H1 (cell line): ENCODE measurements around the gene MYO1D. TPM values are rescaled to one million over a fixed set of nuclear protein-coding genes. Genes with fewer than 3 reads are reported as not detected.

Experiments used
- CTCF ChIA-PET: fragments of 300-600 bp; sonication (Branson Sonifier 250); formaldehyde crosslinking; loops from one replicate; lab custom pipeline; 2021; ENCODE audit not compliant: partially characterized antibody; lab: Charles Lee
- POLR2A ChIA-PET: fragments of 300-600 bp; sonication (Branson Sonifier 250); formaldehyde crosslinking; loops from one replicate; lab custom pipeline; 2021; ENCODE audit warnings: inconsistent platforms; ENCODE audit not compliant: partially characterized antibody; lab: Charles Lee
- DNase-seq, 2 experiments: peaks; one replicate each; pipeline versions ENCODE4 v3.0.0 to v3.0.0-alpha.2; 2010 to 2022; ENCODE audit warnings: low spot score in 2 of 2, low read depth in 1 of 2, mixed read lengths in 1 of 2
- FAIRE-seq: peaks from 2 replicates; lab custom pipeline; 2011; peaks lifted over from hg19 to GRCh38; lab: Jason Lieb, UNC
- H2AFZ ChIP-seq: 2 replicates; pipeline ENCODE4 v1.8.1; 2012; ENCODE audit warnings: low read length, inconsistent platforms
- H2AK5ac ChIP-seq: 2 replicates; pipeline ENCODE4 v1.6.1; 2013; ENCODE audit warnings: low read depth, low read length
- H2BK120ac ChIP-seq: replicated peaks from 2 replicates; pipeline ENCODE3; 2013; ENCODE audit warnings: low read depth, low read length, inconsistent platforms
- H2BK12ac ChIP-seq: 2 replicates; pipeline ENCODE4 v1.6.1; 2013; ENCODE audit warnings: low read depth, low read length
- H2BK15ac ChIP-seq: 2 replicates; pipeline ENCODE4 v1.6.1; 2013; ENCODE audit warnings: low read length
- H2BK20ac ChIP-seq: 2 replicates; pipeline ENCODE4 v1.6.1; 2013; ENCODE audit warnings: low read length
- H2BK5ac ChIP-seq: 2 replicates; pipeline ENCODE4 v1.6.1; 2013; ENCODE audit warnings: low read depth, low read length
- H3K14ac ChIP-seq: 2 replicates; pipeline ENCODE4 v1.6.1; 2013; ENCODE audit warnings: inconsistent platforms; ENCODE audit not compliant: insufficient read length
- H3K18ac ChIP-seq: 2 replicates; pipeline ENCODE4 v1.6.1; 2013; ENCODE audit warnings: low read length; ENCODE audit errors: extremely low read depth
- H3K23ac ChIP-seq: 2 replicates; pipeline ENCODE4 v1.6.1; 2013; ENCODE audit warnings: inconsistent platforms; ENCODE audit not compliant: insufficient read length
- H3K23me2 ChIP-seq: 2 replicates; pipeline ENCODE4 v1.6.1; 2013; ENCODE audit warnings: low read depth, low read length
- H3K27ac ChIP-seq: 2 replicates; pipeline ENCODE4 v1.6.1; 2011; ENCODE audit warnings: low read depth, low read length, inconsistent platforms
- H3K27me3 ChIP-seq, 4 experiments: replicated peaks in 1 of 4; 1 replicate in 1 of 4; 2 replicates in 3 of 4; pipeline versions ENCODE4 v1.6.1 to v1.8.1; 2011 to 2013; ENCODE audit warnings: low read length in 3 of 4, mild to moderate bottlenecking in 3 of 4, inconsistent platforms in 2 of 4, mixed read lengths in 2 of 4, moderate library complexity in 1 of 4; ENCODE audit not compliant: control insufficient read depth in 3 of 4, insufficient read depth in 3 of 4; ENCODE audit errors: extremely low read depth in 1 of 4
- H3K36me3 ChIP-seq, 4 experiments: 2 replicates each; pipeline versions ENCODE4 v1.6.1 to v1.8.1; 2011 to 2013; ENCODE audit warnings: mild to moderate bottlenecking in 4 of 4, low read length in 3 of 4, moderate library complexity in 2 of 4, control low read depth in 1 of 4, inconsistent platforms in 1 of 4; ENCODE audit not compliant: insufficient read depth in 4 of 4, control insufficient read depth in 2 of 4
- H3K4ac ChIP-seq: replicated peaks from 2 replicates; pipeline ENCODE3; 2013; ENCODE audit warnings: low read length, low read depth, mixed read lengths, inconsistent platforms; ENCODE audit not compliant: insufficient read length
- H3K4me1 ChIP-seq, 4 experiments: replicated peaks in 1 of 4; 1 replicate in 1 of 4; 2 replicates in 3 of 4; pipeline versions ENCODE4 v1.6.1 to v1.8.1; 2011 to 2013; ENCODE audit warnings: low read length in 3 of 4, inconsistent platforms in 2 of 4, mixed read lengths in 1 of 4; ENCODE audit not compliant: insufficient read depth in 4 of 4, control insufficient read depth in 3 of 4
- H3K4me2 ChIP-seq, 2 experiments: 2 replicates each; pipeline versions ENCODE4 v1.6.1 to v1.8.1; 2011 to 2013; ENCODE audit warnings: low read depth in 2 of 2, low read length in 2 of 2, control low read depth in 1 of 2, inconsistent platforms in 1 of 2, mild to moderate bottlenecking in 1 of 2; ENCODE audit not compliant: insufficient read depth in 1 of 2
- H3K4me3 ChIP-seq, 4 experiments: fragments of 200-600, 300-600 bp in 1 of 4; sonication (generic), shearing (Covaris generic), sonication (Bioruptor Twin) in 1 of 4; 2 replicates each; pipeline versions ENCODE4 v1.5.1 to v1.8.1; 2011 to 2016; ENCODE audit warnings: low read length in 4 of 4, low read depth in 3 of 4, control low read depth in 2 of 4, inconsistent platforms in 2 of 4, mild to moderate bottlenecking in 2 of 4, mixed read lengths in 1 of 4, moderate library complexity in 1 of 4; ENCODE audit not compliant: insufficient read depth in 2 of 4; ENCODE audit errors: extremely low read depth in 1 of 4
- H3K56ac ChIP-seq: replicated peaks from 2 replicates; pipeline ENCODE3; 2013; ENCODE audit warnings: low read depth, mild to moderate bottlenecking, mixed read lengths, low read length, inconsistent platforms; ENCODE audit not compliant: insufficient read length
- H3K79me1 ChIP-seq: 2 replicates; pipeline ENCODE4 v1.6.1; 2013; ENCODE audit warnings: low read depth, low read length, control low read depth
- H3K79me2 ChIP-seq, 2 experiments: 2 replicates each; pipeline versions ENCODE4 v1.6.1 to v1.8.1; 2012 to 2013; ENCODE audit warnings: low read length in 2 of 2, mild to moderate bottlenecking in 2 of 2, inconsistent platforms in 1 of 2; ENCODE audit not compliant: insufficient read depth in 2 of 2, control insufficient read depth in 1 of 2
- H3K9ac ChIP-seq, 4 experiments: replicated peaks in 1 of 4; 1 replicate in 1 of 4; 2 replicates in 3 of 4; pipeline versions ENCODE4 v1.6.1 to v1.8.1; 2011 to 2013; ENCODE audit warnings: low read depth in 3 of 4, low read length in 3 of 4, control low read depth in 2 of 4, mild to moderate bottlenecking in 2 of 4, moderate library complexity in 2 of 4, inconsistent platforms in 1 of 4; ENCODE audit errors: extremely low read depth in 1 of 4
- H3K9me3 ChIP-seq, 2 experiments: 2 replicates each; pipeline versions ENCODE4 v1.6.1 to v1.8.1; 2012 to 2013; ENCODE audit warnings: mild to moderate bottlenecking in 2 of 2, moderate library complexity in 2 of 2, control low read depth in 1 of 2, inconsistent platforms in 1 of 2, low read depth in 1 of 2, low read length in 1 of 2, mixed read lengths in 1 of 2; ENCODE audit not compliant: insufficient read depth in 2 of 2
- H4K20me1 ChIP-seq, 2 experiments: replicated peaks in 1 of 2; 2 replicates each; pipeline versions ENCODE3 to v1.8.1; 2011 to 2013; ENCODE audit warnings: inconsistent platforms in 2 of 2, low read length in 2 of 2, mild to moderate bottlenecking in 1 of 2; ENCODE audit not compliant: insufficient read depth in 2 of 2, control insufficient read depth in 1 of 2
- H4K5ac ChIP-seq: 2 replicates; pipeline ENCODE4 v1.6.1; 2013; ENCODE audit warnings: low read length, low read depth, mixed read lengths, inconsistent platforms; ENCODE audit not compliant: insufficient read length
- H4K8ac ChIP-seq: 2 replicates; pipeline ENCODE4 v1.8.0; 2013; ENCODE audit warnings: mild to moderate bottlenecking, moderate library complexity, low read length, inconsistent platforms; ENCODE audit not compliant: insufficient read depth; ENCODE audit errors: extremely low read depth
- H4K91ac ChIP-seq: replicated peaks from 2 replicates; pipeline ENCODE3; 2013; ENCODE audit warnings: low read length, mixed read lengths, inconsistent platforms; ENCODE audit not compliant: insufficient read length
- ASH2L ChIP-seq: fragments of 200-600, 300-600 bp; sonication (generic); IDR thresholded peaks from one replicate; pipeline ENCODE4 v1.7.1; 2017; ENCODE audit warnings: low read length
- BACH1 ChIP-seq: IDR thresholded peaks from 2 replicates; pipeline ENCODE4 v1.6.1; 2012; ENCODE audit warnings: low read length, improper control_type of control experiment
- CBX5 ChIP-seq: fragments of 300-800, 300-1000 bp; sonication (generic); IDR thresholded peaks from 2 replicates; pipeline ENCODE4 v1.7.1; 2016; ENCODE audit warnings: antibody characterized with exemption, low read length, low read depth
- CHD2 ChIP-seq: IDR thresholded peaks from 2 replicates; pipeline ENCODE4 v1.6.1; 2012; ENCODE audit warnings: low read length, improper control_type of control experiment
- CTCF ChIP-seq, 3 experiments: IDR thresholded peaks; 1 replicate in 2 of 3; 2 replicates in 1 of 3; pipeline versions ENCODE4 v1.5.1 to v1.6.1; 2011; ENCODE audit warnings: low read length in 3 of 3, mild to moderate bottlenecking in 3 of 3, inconsistent platforms in 2 of 3, low read depth in 1 of 3, moderate library complexity in 1 of 3; ENCODE audit not compliant: insufficient read depth in 1 of 3; ENCODE audit errors: control extremely low read depth in 1 of 3
- KDM5A ChIP-seq: fragments of 200-600 bp; IDR thresholded peaks from 2 replicates; pipeline ENCODE4 v1.7.1; 2012; ENCODE audit warnings: mild to moderate bottlenecking, low read length, inconsistent platforms, mixed read lengths
- RBBP5 ChIP-seq: IDR thresholded peaks from 2 replicates; pipeline ENCODE4 v1.7.1; 2012; ENCODE audit warnings: low read depth, mild to moderate bottlenecking, inconsistent platforms, low read length, moderate library complexity, borderline replicate concordance
- SAP30 ChIP-seq: fragments of 300-600 bp; sonication (generic); IDR thresholded peaks from 2 replicates; pipeline ENCODE4 v1.7.1; 2012; ENCODE audit warnings: low read length, moderate library complexity, mild to moderate bottlenecking, inconsistent platforms; ENCODE audit not compliant: insufficient read depth, insufficient replicate concordance
- SIX5 ChIP-seq: IDR thresholded peaks from 2 replicates; pipeline ENCODE4 v1.6.1; 2011; ENCODE audit warnings: mild to moderate bottlenecking, low read depth, low read length
- SP2 ChIP-seq: IDR thresholded peaks from 2 replicates; pipeline ENCODE4 v1.6.1; 2012; ENCODE audit warnings: mild to moderate bottlenecking, low read length, inconsistent platforms
- WGBS, 2 experiments: shearing (Covaris generic) in 1 of 2; methylation state at CpG; one replicate each; pipeline versions ENCODE4 v1.1.6 to v1.1.7; 2013 to 2015; ENCODE audit warnings: low lambda C conversion rate in 2 of 2, mixed read lengths in 2 of 2, inconsistent platforms in 1 of 2, low coverage in 1 of 2, missing lambda C conversion rate in 1 of 2; ENCODE audit not compliant: insufficient replicate concordance in 2 of 2, insufficient coverage in 1 of 2, insufficient read length in 1 of 2; ENCODE audit errors: extremely low coverage in 1 of 2, missing lambda C conversion rate in 1 of 2; 5-methylcytosine and 5-hydroxymethylcytosine counted together
- polyA plus RNA-seq, 7 experiments: library from polyadenylated mRNA; depleted of rRNA in 3 of 7; stranded (reverse) in 5 of 7; unstranded in 2 of 7; fragments of >200 nt in 5 of 7; fragments of 200-250 nt in 2 of 7; gene quantifications; 1 replicate in 5 of 7; 2 replicates in 1 of 7; 4 replicates in 1 of 7; pipeline versions ENCODE4 v1.2.1 to v1.2.3, GENCODE V29; 2011 to 2013; ENCODE audit warnings: missing spikeins in 2 of 7, mixed read lengths in 2 of 7
- total RNA-seq: library from RNA; stranded (reverse); fragmentation: NEBNext Ultra II Directional; extraction: Animal tissue kit (Norgen Biotek cat#: 25700); gene quantifications from 2 replicates; pipeline ENCODE4 v1.2.1, GENCODE V29; 2021

The MYO1D gene
- total and polyA plus RNA-seq, 2 of the 8 experiments (the other 6 are each of a cell fraction or from before 2014, with no cell fraction given): 6.5 to 25.4 TPM

DNA sequence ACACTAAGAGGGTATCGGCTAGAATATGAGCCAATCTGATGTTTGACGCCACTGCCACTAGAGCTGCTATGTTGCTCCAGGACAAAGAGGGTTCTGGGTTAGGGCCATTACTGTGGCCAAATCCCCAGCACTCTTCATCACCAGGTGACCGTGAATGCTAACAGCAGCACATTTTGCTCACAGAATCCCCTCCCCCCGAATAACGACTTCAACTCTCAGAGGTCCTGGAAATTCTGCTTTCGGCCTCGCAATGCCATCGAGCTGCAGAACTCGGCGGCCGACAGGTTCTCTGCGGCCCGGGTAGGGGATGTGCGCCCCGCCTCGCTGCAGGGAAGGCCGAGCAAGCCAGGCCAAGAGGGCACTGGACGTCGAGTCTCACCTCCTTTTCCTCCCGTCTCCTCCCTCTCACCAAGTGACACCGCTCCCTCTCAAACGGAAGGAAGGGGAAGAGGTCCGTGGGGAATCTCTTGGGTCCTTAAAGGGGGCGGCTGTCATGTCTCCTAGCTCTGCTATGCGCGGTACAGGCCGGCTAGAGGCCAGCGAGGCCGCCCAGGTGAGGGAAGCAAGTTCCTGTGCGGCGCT is 358.2 kb downstream of the MYO1D start:
- CTCF ChIA-PET: interaction anchor here (1.2 to 2.9 kb wide), 3 partner anchors 16 to 57 kb away, joined by 3 to 8 read pairs (median 7); no protein-coding TSS in a partner anchor
- Histone ChIP-seq H3K79me2 (no peaks in the 10 kb centered on the region), H3K27me3 (no peaks in the 10 kb centered on the region; a peak in 2 of 7 replicates), H3K79me1 (no peaks in the 10 kb centered on the region), H4K91ac (peak overlapping the region; percentile 56), H3K27ac (peak overlapping the region; percentile 57; the same call in 1 of the 2 replicates), H4K5ac (peak overlapping the region; percentile 66), H3K23me2 (peaks cover 3% of the 10 kb centered on the region; the same call in 1 of the 2 replicates), H3K4ac (no peak overlapping the region), H3K18ac (peak overlapping the region; percentile 64), H2BK20ac (no peak overlapping the region), H3K4me3 (peak overlapping the region; percentile 37 to 65 (median 55)), H4K20me1 (no peaks in the 10 kb centered on the region), H3K56ac (no peak overlapping the region), H3K4me1 (peaks cover 21 to 45% (median 27%) of the 10 kb centered on the region in 4 experiments), H2AK5ac (no peak overlapping the region), H2BK5ac (0 out of 2 replicates have a peak overlapping the region, but pooled peaks have one; percentile 13), H2BK120ac (no peak overlapping the region), H4K8ac (peak overlapping the region; percentile 93), H3K36me3 (no peaks in the 10 kb centered on the region), H3K4me2 (peak overlapping the region; percentile 72 to 83), H3K23ac (no peak overlapping the region), H2BK15ac (peak overlapping the region; percentile 14; the same call in 1 of the 2 replicates), H2BK12ac (peak overlapping the region; percentile 72; the same call in 1 of the 2 replicates), H2AFZ (no peak overlapping the region), H3K14ac (peak overlapping the region; percentile 29), H3K9me3 (no peaks in the 10 kb centered on the region), H3K9ac (peak overlapping the region in 3 of 4 experiments; percentile 59 to 75 (median 73); a peak in 5 of 7 replicates)
- 14% methylated on average over 25 of the region's 31 CpGs; no CpG with 5 or more reads in 1 of the 2 experiments for WGBS, 2 experiments
- POLR2A ChIA-PET: interaction anchor here (1.0 to 5.3 kb wide), 5 partner anchors 15 to 35 kb away, joined by 3 to 35 read pairs (median 3); partner anchors contain the start of gene CDK5R1
- FAIRE-seq (no peak), DNase-seq (no peak)
- TF ChIP-seq CBX5 (no peak), BACH1 (no peak), CTCF (IDR thresholded peaks at IDR 0.05; ENCODE audit: control extremely low read depth in 1 of 3, insufficient read depth in 1 of 3, low read depth in 1 of 3, low read length in 3 of 3) (no peak), KDM5A (no peak), RBBP5 (peak; percentile 83; the same call in 1 of the 2 replicates), ASH2L (peak; percentile 78), CHD2 (no peak), SP2 (no peak), SIX5 (no peak), SAP30 (no peak)
